ENCODE data around the gene CHMP1B.
"Not testable (repeated sequence)": the region's sequence is repeated elsewhere in the genome, so short reads cannot be mapped to it uniquely, and the experiment has no call there.

Gene CHMP1B

DNA sequence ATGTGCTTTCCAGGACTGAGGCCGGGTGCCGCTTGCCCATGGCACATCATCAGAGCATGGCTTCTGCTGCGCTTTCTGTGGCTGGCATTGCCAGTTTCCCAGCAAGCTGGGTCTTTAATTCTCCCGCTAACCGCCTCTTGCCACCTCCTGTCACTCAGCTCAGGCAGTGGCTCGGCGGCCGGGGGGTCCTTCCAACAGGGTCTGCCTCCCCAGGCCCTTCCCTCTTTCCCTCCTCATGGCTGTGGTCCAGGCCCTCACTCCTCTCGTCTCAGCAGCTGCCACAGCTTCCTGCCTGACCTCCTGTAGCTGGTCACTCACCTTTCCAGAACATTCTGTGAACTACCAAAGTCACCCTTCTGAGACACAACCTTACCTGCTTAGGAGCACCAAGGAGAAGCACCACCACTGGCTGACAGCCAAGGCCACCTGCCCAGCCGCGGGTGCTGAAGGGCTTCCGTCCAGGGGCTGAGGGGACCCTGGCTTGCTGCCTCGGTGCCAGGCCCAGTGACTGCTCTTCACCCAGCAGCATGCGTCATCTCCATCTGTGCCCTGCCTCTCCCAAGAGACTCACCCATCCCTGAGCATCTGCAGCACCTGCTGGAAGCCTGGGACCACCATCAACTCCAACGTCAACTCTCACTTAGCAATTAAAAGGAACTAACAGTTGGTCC lies 22.6 kb downstream of the CHMP1B start:
- Mint-ChIP-seq H3K4me1 (no peaks in the 10 kb centered on the region), H3K27me3 (no peaks in the 10 kb centered on the region), H3K9me3 (no peaks in the 10 kb centered on the region), H3K27ac (no peak overlapping the region), H3K36me3 (peaks cover 1% of the 10 kb centered on the region), H3K4me3 (no peak overlapping the region)

DNA sequence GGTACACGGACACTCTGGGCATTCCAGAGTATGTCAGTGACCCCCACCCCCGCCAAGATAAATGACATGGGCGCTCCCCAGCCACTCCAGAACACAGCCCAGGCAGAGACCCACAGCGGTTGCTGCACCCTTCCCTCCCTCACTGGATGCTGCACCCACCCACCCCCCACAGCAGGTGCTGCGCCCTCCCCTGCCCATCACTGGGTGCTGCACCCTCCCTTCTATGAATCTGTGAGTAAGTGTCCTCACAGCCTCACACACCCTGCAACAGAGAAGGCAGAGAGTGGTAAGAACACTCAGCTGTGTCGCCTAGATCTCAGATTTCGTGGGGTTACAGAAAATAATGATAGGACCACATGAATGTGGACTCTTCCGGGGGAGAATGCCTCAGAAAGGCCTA lies 23.5 kb downstream of the CHMP1B start:
- H3K27me3 Mint-ChIP-seq = no peaks in the 10 kb centered on the region
- no peaks in the 10 kb centered on the region for H3K9me3 Mint-ChIP-seq
- H3K4me3 Mint-ChIP-seq = no peak overlapping the region
- no peaks in the 10 kb centered on the region for H3K4me1 Mint-ChIP-seq
- H3K27ac Mint-ChIP-seq = no peak overlapping the region
- peaks cover 1% of the 10 kb centered on the region for H3K36me3 Mint-ChIP-seq

DNA sequence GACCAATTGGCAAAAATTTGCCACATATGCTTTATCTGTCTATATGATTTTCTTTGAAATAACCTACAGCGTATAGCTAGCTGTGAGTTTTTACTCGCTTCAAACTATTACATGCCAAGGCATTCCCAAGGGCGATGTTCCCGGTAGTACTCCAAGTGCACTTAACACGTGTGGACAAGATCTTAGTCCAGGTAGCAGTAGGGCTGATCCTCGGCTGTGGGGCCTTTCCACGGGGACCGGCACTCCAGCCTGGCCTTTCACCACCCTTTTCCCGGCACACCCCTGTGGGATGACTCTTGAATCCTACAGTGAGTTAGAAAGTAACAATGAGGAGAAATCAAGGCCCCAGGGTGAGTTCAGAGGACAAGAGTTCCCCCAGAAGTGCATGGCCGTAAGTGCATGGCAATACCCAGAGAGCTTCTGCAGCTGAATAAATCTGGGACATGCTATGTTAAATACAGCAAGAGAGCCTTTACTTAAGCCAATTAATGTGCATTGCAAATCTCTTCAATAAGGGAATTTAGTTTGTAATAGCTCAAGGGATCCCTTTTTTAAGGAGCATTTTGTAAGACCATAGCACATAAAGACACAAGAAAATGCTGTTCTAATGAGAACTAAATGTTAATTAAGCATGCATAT lies 26.4 kb downstream of the CHMP1B start:
- Mint-ChIP-seq H3K9me3 (no peaks in the 10 kb centered on the region), H3K27me3 (no peaks in the 10 kb centered on the region), H3K4me3 (no peak overlapping the region), H3K4me1 (no peaks in the 10 kb centered on the region), H3K36me3 (peaks cover 1% of the 10 kb centered on the region), H3K27ac (no peak overlapping the region)

DNA sequence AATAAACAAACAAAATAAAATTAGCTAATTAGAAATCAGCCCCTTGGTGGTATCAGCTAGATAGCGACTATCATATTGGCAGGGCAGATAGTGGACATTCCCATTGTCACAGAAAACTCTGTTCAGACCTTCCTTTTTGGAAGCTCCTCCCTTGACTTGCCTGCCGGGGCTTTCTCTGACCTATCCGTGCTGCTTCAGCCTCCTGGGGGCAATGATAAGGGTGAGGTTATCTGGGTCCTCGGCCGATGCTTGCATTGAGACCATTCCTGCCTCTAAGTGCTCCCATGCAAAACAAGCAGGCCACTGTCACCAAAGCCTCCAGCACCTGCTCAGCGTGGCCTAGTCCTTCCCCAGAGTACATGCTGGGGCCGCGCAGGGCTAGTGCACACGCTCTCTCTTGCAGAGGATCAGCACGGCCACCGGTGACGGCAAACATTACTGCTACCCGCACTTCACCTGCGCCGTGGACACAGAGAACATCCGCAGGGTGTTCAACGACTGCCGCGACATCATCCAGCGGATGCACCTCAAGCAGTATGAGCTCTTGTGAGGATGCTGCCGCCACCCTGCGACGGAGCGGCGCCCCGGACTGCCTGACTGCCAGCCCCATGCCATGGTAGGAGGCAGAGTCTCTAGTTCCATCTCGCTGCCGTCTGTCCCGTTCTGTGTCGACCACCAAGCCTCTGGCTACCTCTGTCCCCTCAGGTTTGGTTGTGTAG lies 29.5 kb downstream of the CHMP1B start:
- peaks cover 4% of the 10 kb centered on the region for H3K36me3 Mint-ChIP-seq

DNA sequence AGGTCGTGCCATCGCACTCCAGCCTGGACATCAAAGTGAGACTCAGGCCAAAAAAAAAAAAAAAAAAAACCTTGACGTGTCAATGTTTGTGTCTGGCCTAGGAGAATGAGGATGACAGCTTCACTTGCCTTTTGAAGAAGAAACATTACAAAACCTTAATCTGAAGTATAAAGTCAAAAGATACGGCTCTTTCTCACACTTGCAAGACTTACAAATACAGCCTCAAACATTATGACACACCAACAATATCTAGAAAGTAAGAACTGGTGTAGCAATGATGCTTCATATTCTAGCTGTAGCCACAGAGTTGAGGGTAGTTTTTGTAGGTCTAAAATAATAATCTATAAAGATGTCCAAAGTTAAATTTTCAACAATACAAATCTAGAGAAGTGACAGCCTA lies 31.4 kb downstream of the CHMP1B start:
- Mint-ChIP-seq H3K27me3 (no peaks in the 10 kb centered on the region), H3K36me3 (peaks cover 2% of the 10 kb centered on the region), H3K4me1 (no peaks in the 10 kb centered on the region)

More for the DNA sequence above, 29.5 kb downstream of the CHMP1B start:
- Mint-ChIP-seq H3K27me3 (no peaks in the 10 kb centered on the region), H3K4me1 (no peaks in the 10 kb centered on the region), H3K9me3 (no peaks in the 10 kb centered on the region), H3K4me3 (no peak overlapping the region), H3K27ac (no peak overlapping the region)

DNA sequence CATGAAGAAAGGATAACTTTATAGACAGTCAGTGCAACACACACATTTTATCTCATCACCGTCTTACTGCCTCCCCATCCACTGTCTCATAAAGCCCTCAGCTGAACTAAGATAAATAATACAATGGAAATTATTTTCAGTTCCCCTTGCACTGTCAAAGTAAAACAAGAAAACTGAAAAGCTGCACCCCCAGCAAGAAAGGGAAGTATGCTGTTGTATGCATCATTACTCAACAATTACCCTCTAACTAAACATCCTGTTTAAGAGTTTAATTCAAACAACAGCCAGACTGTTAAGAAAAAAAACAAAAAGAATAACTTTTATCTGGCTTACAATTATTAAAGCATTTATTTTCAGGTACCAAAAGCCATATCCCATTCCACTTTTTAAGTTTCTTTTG lies 31.9 kb downstream of the CHMP1B start:
- Mint-ChIP-seq H3K27me3 (no peaks in the 10 kb centered on the region), H3K36me3 (peaks cover 2% of the 10 kb centered on the region), H3K4me3 (no peak overlapping the region), H3K27ac (no peak overlapping the region), H3K9me3 (no peaks in the 10 kb centered on the region), H3K4me1 (no peaks in the 10 kb centered on the region)

More for the DNA sequence above, 31.4 kb downstream of the CHMP1B start:
- Mint-ChIP-seq H3K4me3 (no peak overlapping the region), H3K9me3 (no peaks in the 10 kb centered on the region), H3K27ac (no peak overlapping the region)

DNA sequence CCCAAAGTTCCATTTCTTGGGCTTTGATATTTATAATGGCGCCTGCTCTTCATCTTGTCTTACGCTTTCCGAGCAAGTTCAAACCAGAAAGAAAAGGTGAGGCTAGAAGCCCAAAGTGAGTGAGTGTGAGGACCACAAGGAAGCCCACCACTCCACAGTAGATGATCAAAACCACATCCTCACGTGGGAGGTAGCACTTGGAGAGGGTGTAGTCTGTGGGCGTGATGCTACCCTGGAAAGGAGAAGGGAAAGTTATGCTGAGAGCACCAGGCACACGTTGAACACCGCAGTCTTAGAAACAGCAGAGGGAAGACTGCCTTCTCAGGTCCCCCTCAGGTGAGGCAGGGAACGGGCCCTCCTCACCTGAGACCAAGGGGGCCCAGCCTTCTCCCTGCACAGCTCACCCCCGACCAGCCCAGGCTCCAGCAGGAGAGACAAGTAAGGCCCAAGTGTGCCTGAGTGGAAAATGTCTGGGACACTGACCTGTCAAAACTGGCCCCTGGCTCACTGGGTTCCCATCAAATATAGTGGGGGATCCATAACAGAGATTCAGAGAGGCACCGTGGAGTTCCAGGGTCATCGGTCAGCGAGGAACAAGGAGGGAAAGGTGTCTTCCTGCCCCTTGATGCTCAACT lies 33.3 kb downstream of the CHMP1B start:
- Mint-ChIP-seq H3K4me3 (no peak overlapping the region), H3K27me3 (no peaks in the 10 kb centered on the region), H3K27ac (no peak overlapping the region), H3K9me3 (no peaks in the 10 kb centered on the region), H3K36me3 (peaks cover 2% of the 10 kb centered on the region), H3K4me1 (no peaks in the 10 kb centered on the region)

DNA sequence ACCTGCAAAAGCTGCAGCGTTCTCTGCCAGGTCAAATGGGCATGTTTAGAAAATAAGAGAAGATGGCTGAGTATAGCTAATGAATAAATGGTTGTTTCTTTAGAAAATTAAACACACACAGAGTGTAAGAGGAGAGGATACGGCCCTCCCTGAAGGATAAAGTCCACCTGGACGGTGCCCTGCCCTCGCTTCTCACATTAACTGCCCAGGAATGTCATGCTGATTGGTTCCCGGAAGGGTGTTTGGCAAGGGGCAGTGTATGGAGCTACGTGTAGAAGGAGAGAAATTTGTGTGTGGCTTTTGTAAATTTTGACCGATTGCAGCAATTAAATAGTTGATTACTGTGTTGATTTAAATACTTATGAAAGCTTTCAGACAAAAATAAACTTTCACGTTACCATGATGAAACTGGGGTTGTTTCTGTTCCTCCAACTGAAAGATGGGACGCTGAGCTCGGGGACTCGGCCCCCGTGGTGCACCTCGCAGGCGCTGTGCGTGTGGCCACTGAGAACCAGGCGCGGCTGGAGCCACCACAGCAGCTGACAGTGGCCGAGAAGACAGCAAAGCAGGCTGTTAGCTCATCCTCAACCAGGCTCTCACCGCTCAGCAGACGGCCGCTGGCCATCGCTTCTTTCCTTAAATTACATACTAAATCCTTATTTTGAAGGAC lies 34.2 kb downstream of the CHMP1B start:
- H3K9me3 Mint-ChIP-seq = no peaks in the 10 kb centered on the region
- no peaks in the 10 kb centered on the region for H3K27me3 Mint-ChIP-seq
- H3K4me1 Mint-ChIP-seq = no peaks in the 10 kb centered on the region
- no peak overlapping the region for H3K4me3 Mint-ChIP-seq
- peaks cover 2% of the 10 kb centered on the region for H3K36me3 Mint-ChIP-seq
- H3K27ac Mint-ChIP-seq = no peak overlapping the region

DNA sequence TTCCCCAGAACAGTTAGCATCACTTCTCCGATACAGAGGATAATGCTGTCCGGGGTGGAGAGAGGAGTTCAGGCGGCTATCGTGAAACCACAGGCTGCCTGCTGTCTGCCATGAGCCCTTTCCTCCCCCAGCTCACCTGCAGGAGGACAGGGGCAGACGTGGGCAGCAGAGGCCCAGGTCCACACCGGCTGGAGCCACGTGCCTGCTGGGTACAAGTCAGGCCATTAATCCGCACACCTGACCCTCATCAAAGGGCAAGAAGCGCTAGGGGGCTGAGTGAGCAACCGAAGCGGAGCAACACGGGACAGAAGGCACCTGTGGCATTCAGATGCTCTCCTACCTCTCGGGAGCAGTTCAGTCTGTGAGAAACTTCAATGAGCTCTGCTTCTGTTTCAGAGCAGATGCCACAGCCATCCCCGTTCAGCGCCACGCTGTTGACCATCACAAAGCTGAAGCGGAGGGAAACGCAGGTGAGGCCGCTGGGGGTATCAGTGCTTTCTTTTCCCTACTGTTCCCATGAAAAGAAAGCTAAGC lies 35.4 kb downstream of the CHMP1B start:
- H3K4me1 Mint-ChIP-seq = no peaks in the 10 kb centered on the region
- no peaks in the 10 kb centered on the region for H3K9me3 Mint-ChIP-seq
- no peak overlapping the region for H3K4me3 Mint-ChIP-seq
- no peaks in the 10 kb centered on the region for H3K27me3 Mint-ChIP-seq
- H3K36me3 Mint-ChIP-seq = peaks cover 4% of the 10 kb centered on the region
- no peak overlapping the region for H3K27ac Mint-ChIP-seq

DNA sequence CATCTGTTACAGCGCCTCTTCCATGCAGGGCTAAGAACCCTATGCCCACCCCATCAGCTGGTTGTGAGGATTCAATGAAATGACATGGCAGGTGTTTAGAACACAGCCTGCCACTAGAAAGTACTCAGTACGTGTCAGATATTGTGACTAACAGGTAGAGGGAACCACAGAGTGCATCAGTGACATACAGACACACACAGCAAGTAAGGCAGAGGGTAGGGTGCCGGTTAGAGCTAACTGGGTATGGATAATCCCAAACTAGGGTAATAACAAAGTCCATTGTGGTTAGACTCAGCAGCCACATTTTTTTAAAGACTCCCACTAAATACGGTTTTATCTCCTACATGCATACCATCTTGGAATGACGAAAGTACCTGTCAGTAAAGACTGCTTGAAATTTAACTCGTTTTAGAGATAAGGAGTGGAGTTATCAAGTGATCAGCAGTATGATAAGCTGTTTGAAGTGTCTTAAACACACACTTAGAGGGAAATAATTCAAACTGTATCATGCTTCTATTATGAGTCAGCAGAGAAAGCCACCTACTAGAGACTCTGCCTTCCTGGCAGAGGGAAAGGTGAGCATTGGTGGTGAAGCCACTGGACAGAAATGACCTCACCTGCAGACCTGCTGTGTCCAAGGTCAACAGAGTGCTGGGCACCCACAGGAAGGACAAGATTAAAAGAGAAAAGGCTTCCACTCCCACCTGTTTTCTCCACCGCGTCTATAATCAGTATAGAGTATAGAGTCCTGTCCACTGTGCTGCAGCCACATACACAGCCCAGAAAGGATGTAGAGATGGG lies 36.3 kb downstream of the CHMP1B start:
- peaks cover 4% of the 10 kb centered on the region for H3K36me3 Mint-ChIP-seq

DNA sequence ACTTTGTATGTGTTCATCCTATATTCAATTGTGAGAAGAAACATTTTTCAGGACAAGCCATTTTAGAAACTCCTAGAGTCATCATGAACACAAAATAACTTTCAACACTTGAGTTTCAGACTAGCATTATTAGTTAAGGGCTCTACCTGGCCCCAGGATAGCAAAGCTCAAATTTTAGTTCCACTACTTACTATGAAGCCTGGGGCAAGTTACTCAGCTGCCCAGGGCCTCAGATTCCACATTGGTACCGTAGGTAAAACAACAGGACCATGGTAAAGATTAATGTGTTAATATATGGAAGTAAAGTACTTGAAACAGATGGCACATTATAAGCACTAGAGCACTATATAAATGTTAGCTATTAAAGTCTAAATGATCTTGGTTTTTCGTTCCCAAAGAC lies 37.5 kb downstream of the CHMP1B start:
- Mint-ChIP-seq H3K27me3 (no peaks in the 10 kb centered on the region), H3K9me3 (no peaks in the 10 kb centered on the region), H3K4me3 (no peak overlapping the region), H3K36me3 (peaks cover 6% of the 10 kb centered on the region), H3K27ac (no peak overlapping the region), H3K4me1 (peaks cover 2% of the 10 kb centered on the region)

More for the DNA sequence above, 36.3 kb downstream of the CHMP1B start:
- Mint-ChIP-seq H3K4me3 (no peak overlapping the region), H3K27me3 (no peaks in the 10 kb centered on the region), H3K27ac (no peak overlapping the region), H3K4me1 (no peaks in the 10 kb centered on the region), H3K9me3 (no peaks in the 10 kb centered on the region)

DNA sequence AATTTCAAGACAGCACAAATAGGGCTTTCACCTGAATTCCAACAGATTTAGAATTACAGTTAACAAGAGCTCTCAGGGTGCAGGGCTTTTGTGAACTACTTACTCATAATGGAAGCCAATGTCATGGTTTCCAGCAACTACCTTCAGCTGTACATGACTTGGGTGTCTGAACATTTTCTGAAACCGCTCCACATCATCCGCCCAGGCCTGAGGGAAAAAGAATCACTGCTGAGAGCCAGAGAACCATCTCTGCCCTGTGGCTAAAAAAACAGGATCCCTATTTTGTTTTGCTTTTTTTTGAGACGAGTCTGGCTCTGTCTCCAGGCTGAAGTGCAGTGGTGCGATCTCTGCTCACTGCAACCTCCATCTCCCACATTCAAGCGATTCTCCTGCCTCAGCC lies 38.1 kb downstream of the CHMP1B start:
- peaks cover 6% of the 10 kb centered on the region for H3K4me1 Mint-ChIP-seq
- no peak overlapping the region for H3K4me3 Mint-ChIP-seq
- no peaks in the 10 kb centered on the region for H3K9me3 Mint-ChIP-seq
- H3K27me3 Mint-ChIP-seq = no peaks in the 10 kb centered on the region
- H3K36me3 Mint-ChIP-seq = peaks cover 6% of the 10 kb centered on the region
- no peak overlapping the region for H3K27ac Mint-ChIP-seq

DNA sequence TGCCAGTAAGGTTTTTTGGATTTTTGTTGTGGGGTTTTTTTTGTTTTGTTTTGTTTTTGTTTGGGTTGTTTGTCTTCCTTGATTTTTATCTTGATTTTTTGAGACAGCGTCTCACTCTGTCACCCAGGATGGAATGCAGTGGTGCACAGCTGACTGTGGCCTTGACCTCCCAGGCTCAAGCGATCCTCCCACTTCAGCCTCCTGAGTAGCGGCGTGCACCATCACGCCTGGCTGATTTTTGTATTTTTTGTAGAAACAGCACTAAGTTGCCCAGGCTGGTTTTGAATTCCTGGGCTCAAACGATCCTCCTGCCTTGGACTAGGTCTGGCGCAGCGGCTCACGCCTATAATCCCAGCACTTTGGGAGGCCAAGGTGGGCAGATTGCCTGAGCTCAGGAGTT lies 40.5 kb downstream of the CHMP1B start:
- no peaks in the 10 kb centered on the region for H3K9me3 Mint-ChIP-seq
- H3K4me3 Mint-ChIP-seq = no peak overlapping the region
- peaks cover 6% of the 10 kb centered on the region for H3K4me1 Mint-ChIP-seq

DNA sequence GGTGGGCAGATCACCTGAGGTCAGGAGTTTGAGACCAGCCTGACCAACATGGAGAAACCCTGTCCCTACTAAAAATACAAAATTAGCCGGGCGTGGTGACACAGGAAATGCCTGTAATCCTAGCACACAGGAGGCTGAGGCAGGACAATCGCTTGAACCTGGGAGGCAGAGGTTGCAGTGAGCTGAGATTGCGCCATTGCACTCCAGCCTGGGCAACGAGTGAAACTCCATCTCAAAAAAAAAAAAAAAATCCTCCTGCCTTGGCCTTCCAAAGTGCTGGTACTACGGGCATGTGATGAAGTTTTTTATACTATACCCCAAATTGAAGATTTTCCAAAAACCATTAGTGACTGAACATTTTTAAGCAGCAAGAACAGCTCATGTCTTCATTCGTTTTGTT lies 41.2 kb downstream of the CHMP1B start:
- not testable (repeated sequence) for H3K27ac Mint-ChIP-seq, H3K36me3 Mint-ChIP-seq, H3K9me3 Mint-ChIP-seq, H3K4me1 Mint-ChIP-seq, H3K4me3 Mint-ChIP-seq, H3K27me3 Mint-ChIP-seq

More for the DNA sequence above, 40.5 kb downstream of the CHMP1B start:
- H3K27me3 Mint-ChIP-seq = no peaks in the 10 kb centered on the region
- H3K36me3 Mint-ChIP-seq = peaks cover 3% of the 10 kb centered on the region
- no peak overlapping the region for H3K27ac Mint-ChIP-seq

DNA sequence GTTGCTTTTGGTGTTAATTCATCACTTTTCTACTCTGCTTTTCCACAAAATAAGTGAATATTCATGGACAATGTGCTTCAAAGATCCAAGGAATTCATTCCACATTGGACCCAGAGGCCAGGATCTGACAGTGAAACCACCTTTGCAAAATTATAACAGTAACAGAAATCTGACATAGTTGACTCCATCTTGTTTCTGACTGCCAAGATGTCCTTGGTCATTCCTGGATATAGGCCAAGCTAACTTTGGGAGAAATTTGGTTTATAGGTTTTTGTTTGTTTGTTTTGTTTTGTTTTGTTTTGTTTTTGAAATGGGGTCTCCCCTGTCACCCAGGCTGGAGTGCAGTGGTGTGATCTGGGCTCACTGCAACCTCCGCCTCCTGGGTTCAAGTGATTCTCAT lies 46.6 kb downstream of the CHMP1B start:
- H3K36me3 Mint-ChIP-seq = peaks cover 4% of the 10 kb centered on the region
- no peaks in the 10 kb centered on the region for H3K9me3 Mint-ChIP-seq
- no peak overlapping the region for H3K27ac Mint-ChIP-seq
- no peak overlapping the region for H3K4me3 Mint-ChIP-seq
- no peaks in the 10 kb centered on the region for H3K27me3 Mint-ChIP-seq
- H3K4me1 Mint-ChIP-seq = peaks cover 6% of the 10 kb centered on the region

Measured in activated naive CD4-positive, alpha-beta T cell treated with anti-CD3 and anti-CD28 coated beads, Interleukin-2, amount 50 U/mL, for 24 hours (primary cell).